Natural killer cell (primary cell): ENCODE data around the gene ANGEL1. TPM values are rescaled to one million over a fixed set of nuclear protein-coding genes. Genes with fewer than 3 reads are reported as not detected.

Experiments
- ATAC-seq, 3 donors: fragments of 150-1000 bp in 2 of 3; fragments of 200-7000 bp in 1 of 3; cut with Tn5 transposase; 1 replicate in 1 of 3; 2 replicates in 2 of 3; pipeline ENCODE4 v1.10.0; 2021; ENCODE audit warnings: mild to moderate bottlenecking in 2 of 3, moderate library complexity in 2 of 3
- DNase-seq, 2 donors: peaks; one replicate each; pipeline versions ENCODE4 v3.0.0 to v3.0.0-alpha.2; 2013 to 2021; ENCODE audit warnings: mixed read lengths in 1 of 2
- H3K27ac ChIP-seq: one replicate; pipeline ENCODE4 v1.5.1; 2013; ENCODE audit warnings: mild to moderate bottlenecking, low read length
- H3K27me3 ChIP-seq: one replicate; pipeline ENCODE4 v1.6.1; 2013; ENCODE audit warnings: low read length; ENCODE audit not compliant: control insufficient read depth, insufficient read depth
- H3K36me3 ChIP-seq: one replicate; pipeline ENCODE4 v1.6.1; 2013; ENCODE audit warnings: low read length; ENCODE audit not compliant: control insufficient read depth, insufficient read depth
- H3K4me1 ChIP-seq: one replicate; pipeline ENCODE4 v1.6.1; 2013; ENCODE audit warnings: low read length; ENCODE audit not compliant: control insufficient read depth, insufficient read depth
- H3K4me3 ChIP-seq: one replicate; pipeline ENCODE4 v1.5.1; 2013; ENCODE audit warnings: low read length
- H3K9me3 ChIP-seq: one replicate; pipeline ENCODE4 v1.6.1; 2013; ENCODE audit warnings: low read length; ENCODE audit not compliant: control insufficient read depth, insufficient read depth
- H3K27ac Mint-ChIP-seq, 2 donors: one replicate each; pipeline ENCODE4 v1.8.0; 2022; ENCODE audit warnings: mild to moderate bottlenecking in 2 of 2, mixed read lengths in 2 of 2, moderate library complexity in 1 of 2
- H3K27me3 Mint-ChIP-seq, 2 donors: one replicate each; pipeline ENCODE4 v1.8.0; 2022; ENCODE audit warnings: low read depth in 2 of 2, mixed read lengths in 2 of 2
- H3K36me3 Mint-ChIP-seq: one replicate; pipeline ENCODE4 v1.8.0; 2022; ENCODE audit warnings: mixed read lengths
- H3K4me1 Mint-ChIP-seq, 2 donors: one replicate each; pipeline ENCODE4 v1.8.0; 2022; ENCODE audit warnings: mixed read lengths in 2 of 2
- H3K4me3 Mint-ChIP-seq: one replicate; pipeline ENCODE4 v1.8.0; 2022; ENCODE audit warnings: mild to moderate bottlenecking, moderate library complexity, mixed read lengths
- H3K9me3 Mint-ChIP-seq, 2 donors: one replicate each; pipeline ENCODE4 v1.8.0; 2022; ENCODE audit warnings: mixed read lengths in 2 of 2
- CTCF ChIP-seq: fragments of 200-600 bp; IDR thresholded peaks from one replicate; pipeline ENCODE4 v1.8.0; 2022; ENCODE audit warnings: antibody characterized with exemption
- WGBS: methylation state at CpG from one replicate; pipeline ENCODE4 v1.1.7; 2013; ENCODE audit warnings: missing lambda C conversion rate; ENCODE audit not compliant: insufficient coverage; 5-methylcytosine and 5-hydroxymethylcytosine counted together
- intact Hi-C: fragments of 100-400 bp; cut with micrococcal nuclease; formaldehyde crosslinking; loops from one replicate; pipeline ENCODE4 v1.14.2; 2022
- total RNA-seq, 4 donors: library from RNA; stranded (reverse); fragments of 120-200 nt in 1 of 4; gene quantifications; one replicate each; pipeline versions ENCODE4 v1.2.3 to v1.2.4, GENCODE V29; 2013 to 2022

Gene ANGEL1
- total RNA-seq, 3 donors from 2014 or later (not counting 1 experiment from before 2014, with no cell fraction given), result 12.2 to 20.2 (median 17.2) TPM

GRCh38 chr14:76814726-76815645 lies 2.3 kb upstream of the ANGEL1 start:
- DNase-seq (no peak), ATAC-seq (no peak)
- no peaks in the 10 kb centered on the region for H3K9me3 ChIP-seq
- intact Hi-C loops, result no loop called here
- no peaks in the 10 kb centered on the region for H3K9me3 Mint-ChIP-seq
- no peaks in the 10 kb centered on the region for H3K36me3 ChIP-seq
- H3K4me3 ChIP-seq, result no peak overlapping the region
- no peaks in the 10 kb centered on the region for H3K36me3 Mint-ChIP-seq
- TF ChIP-seq CTCF, result no peak
- 92% methylated on average over 7 of the region's 7 CpGs for WGBS
- H3K4me1 Mint-ChIP-seq, result peaks cover 25 to 30% of the 10 kb centered on the region in 2 donors
- peaks cover 21% of the 10 kb centered on the region for H3K4me1 ChIP-seq
- H3K27me3 ChIP-seq, result no peaks in the 10 kb centered on the region
- H3K27ac Mint-ChIP-seq, result no peak overlapping the region
- no peak overlapping the region for H3K4me3 Mint-ChIP-seq
- H3K27ac ChIP-seq, result no peak overlapping the region
- H3K27me3 Mint-ChIP-seq, result peaks cover 0 to 8% of the 10 kb centered on the region in 2 donors

GRCh38 chr14:76812093-76812421 lies 625 bp downstream of the ANGEL1 start:
- H3K36me3 Mint-ChIP-seq, result peaks cover 4% of the 10 kb centered on the region
- H3K4me1 Mint-ChIP-seq, result peaks cover 25 to 30% of the 10 kb centered on the region in 2 donors
- no peaks in the 10 kb centered on the region for H3K27me3 ChIP-seq
- TF ChIP-seq CTCF, result no peak
- DNase-seq, result peak in 1 of 2 donors; percentile 43
- peak overlapping the region; percentile 88 to 95 for H3K27ac Mint-ChIP-seq
- no peaks in the 10 kb centered on the region for H3K27me3 Mint-ChIP-seq
- WGBS, result 0% methylated on average over 18 of the region's 20 CpGs
- intact Hi-C loops, result loop anchor here (2.0 kb wide), 1 partner anchor 43 kb away; no protein-coding TSS in a partner anchor
- H3K9me3 Mint-ChIP-seq, result no peaks in the 10 kb centered on the region
- H3K4me3 ChIP-seq, result peak overlapping the region; percentile 65
- peak overlapping the region; percentile 57 for H3K27ac ChIP-seq
- H3K4me3 Mint-ChIP-seq, result peak overlapping the region; percentile 90
- H3K9me3 ChIP-seq, result no peaks in the 10 kb centered on the region
- peaks cover 21% of the 10 kb centered on the region for H3K4me1 ChIP-seq
- peaks cover 12% of the 10 kb centered on the region for H3K36me3 ChIP-seq
- no peak for ATAC-seq

GRCh38 chr14:76811561-76811960 lies 1.1 kb downstream of the ANGEL1 start:
- DNase-seq (peak in 1 of 2 donors; percentile 12), ATAC-seq (no peak)
- no peaks in the 10 kb centered on the region for H3K27me3 ChIP-seq
- H3K36me3 ChIP-seq, result peaks cover 17% of the 10 kb centered on the region
- H3K27me3 Mint-ChIP-seq, result no peaks in the 10 kb centered on the region
- H3K27ac ChIP-seq, result peak overlapping the region; percentile 57
- no peaks in the 10 kb centered on the region for H3K9me3 ChIP-seq
- H3K36me3 Mint-ChIP-seq, result peaks cover 7% of the 10 kb centered on the region
- H3K4me1 ChIP-seq, result peaks cover 21% of the 10 kb centered on the region
- peak overlapping the region; percentile 65 for H3K4me3 ChIP-seq
- peak overlapping the region; percentile 90 for H3K4me3 Mint-ChIP-seq
- WGBS, result 70% methylated on average over 4 of the region's 4 CpGs
- H3K9me3 Mint-ChIP-seq, result no peaks in the 10 kb centered on the region
- intact Hi-C loops, result loop anchor here (1.0 kb wide), 1 partner anchor 101 kb away; no protein-coding TSS in a partner anchor
- TF ChIP-seq CTCF, result peak; percentile 5
- peak overlapping the region; percentile 88 to 95 for H3K27ac Mint-ChIP-seq
- peaks cover 25 to 30% of the 10 kb centered on the region in 2 donors for H3K4me1 Mint-ChIP-seq
